Fibroblast of skin of left quadriceps (primary cell): ENCODE measurements around the gene CFAP20DC.
"Not testable (repeated sequence)": the region's sequence is repeated elsewhere in the genome, so short reads cannot be mapped to it uniquely, and the experiment has no call there.

Source experiments
- DNase-seq, 2 experiments: peaks; one replicate each; pipeline ENCODE4 v3.0.0-alpha.2; 2013; ENCODE audit warnings: low read depth in 2 of 2

The CFAP20DC gene

GRCh38 chr3:58868097-58868779 is 181.6 kb downstream of the CFAP20DC start:
- no peak for DNase-seq

- no peak for DNase-seq
These were observed 182.2 kb downstream of the CFAP20DC start for GRCh38 chr3:58867621-58868020.

- DNase-seq, result no peak
These were observed 183.7 kb downstream of the CFAP20DC start for GRCh38 chr3:58866079-58866478.

DNA sequence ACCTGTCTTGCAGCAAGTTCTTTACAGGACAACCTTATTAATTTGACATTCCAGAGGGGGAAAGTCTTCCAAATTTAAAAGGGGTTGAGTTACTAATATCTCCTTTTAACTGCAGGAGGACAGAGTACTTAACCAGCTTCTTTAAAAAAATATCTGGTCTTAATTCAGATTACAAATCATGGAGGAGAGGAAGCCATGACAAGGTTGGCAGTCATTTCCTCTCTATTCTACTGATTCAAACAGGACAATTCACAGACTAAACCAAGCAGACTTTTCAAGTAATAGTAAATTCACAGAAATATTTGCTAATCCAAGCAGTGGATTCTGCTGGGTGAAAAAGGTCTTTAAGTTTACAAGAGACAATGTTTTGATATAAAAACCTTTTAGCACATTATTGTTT is 185.3 kb downstream of the CFAP20DC start:
- DNase-seq, result no peak

GRCh38 chr3:58863206-58863605 is 186.6 kb downstream of the CFAP20DC start:
- DNase-seq, result no peak

- DNase-seq, result no peak
These were observed 188.3 kb downstream of the CFAP20DC start for GRCh38 chr3:58861551-58861950.

DNA sequence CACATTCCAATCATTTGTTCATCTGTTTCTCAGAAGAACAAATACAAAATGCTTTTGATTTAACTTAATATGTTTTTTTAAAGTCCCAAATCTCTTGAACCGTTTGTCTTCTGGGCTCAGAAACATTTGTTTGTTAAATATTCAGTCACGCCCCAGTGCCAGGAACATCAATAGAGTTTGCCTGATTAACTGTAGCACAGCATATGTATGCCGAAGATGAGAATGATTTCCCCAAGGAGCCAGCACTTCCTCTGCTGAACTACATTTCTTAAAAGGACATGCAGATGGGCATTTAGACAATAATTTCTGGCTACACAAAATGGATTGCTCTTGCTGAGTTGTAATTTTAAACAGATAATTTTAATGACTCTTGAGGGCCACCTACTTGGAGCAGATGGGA is 191.7 kb downstream of the CFAP20DC start:
- DNase-seq, result no peak

DNA sequence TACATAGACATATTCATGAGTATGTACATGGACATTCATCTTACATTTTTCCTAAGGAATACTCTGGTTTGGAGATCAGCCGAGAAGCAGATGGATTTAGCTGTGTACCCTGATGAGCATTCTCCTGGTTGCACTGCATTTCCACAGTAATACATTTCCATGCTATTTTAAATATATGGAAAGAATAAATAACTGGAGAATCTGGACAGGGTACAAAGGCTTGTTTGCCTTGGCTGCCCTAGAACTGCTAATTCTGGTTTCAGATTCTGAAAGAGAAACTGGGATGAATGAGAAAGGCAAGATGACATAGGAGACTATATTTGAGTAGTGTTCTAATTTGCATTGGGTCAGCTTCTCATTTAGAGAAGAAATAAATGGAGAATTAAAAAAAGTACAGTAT is 192.4 kb downstream of the CFAP20DC start:
- no peak for DNase-seq

- DNase-seq, result no peak
These were observed 201.0 kb downstream of the CFAP20DC start for GRCh38 chr3:58848826-58849225.

DNA sequence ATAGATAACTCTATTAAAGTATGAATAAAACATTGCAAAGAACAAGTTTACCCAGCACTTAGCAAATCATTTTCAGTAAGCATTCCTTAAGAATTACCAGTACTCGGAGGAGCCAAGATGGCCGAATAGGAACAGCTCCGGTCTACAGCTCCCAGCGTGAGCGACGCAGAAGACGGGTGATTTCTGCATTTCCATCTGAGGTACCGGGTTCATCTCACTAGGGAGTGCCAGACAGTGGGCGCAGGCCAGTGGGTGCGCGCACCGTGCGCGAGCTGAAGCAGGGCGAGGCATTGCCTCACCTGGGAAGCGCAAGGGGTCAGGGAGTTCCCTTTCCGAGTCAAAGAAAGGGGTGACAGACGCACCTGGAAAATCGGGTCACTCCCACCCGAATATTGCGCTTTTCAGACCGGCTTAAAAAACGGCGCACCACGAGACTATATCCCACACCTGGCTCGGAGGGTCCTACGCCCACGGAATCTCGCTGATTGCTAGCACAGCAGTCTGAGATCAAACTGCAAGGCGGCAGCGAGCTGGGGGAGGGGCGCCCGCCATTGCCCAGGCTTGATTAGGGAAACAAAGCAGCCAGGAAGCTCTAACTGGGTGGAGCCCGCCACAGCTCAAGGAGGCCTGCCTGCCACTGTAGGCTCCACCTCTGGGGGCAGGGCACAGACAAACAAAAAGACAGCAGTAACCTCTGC is 207.6 kb downstream of the CFAP20DC start:
- DNase-seq, result not testable (repeated sequence)

GRCh38 chr3:58840949-58841348 is 208.9 kb downstream of the CFAP20DC start:
- no peak for DNase-seq

DNA sequence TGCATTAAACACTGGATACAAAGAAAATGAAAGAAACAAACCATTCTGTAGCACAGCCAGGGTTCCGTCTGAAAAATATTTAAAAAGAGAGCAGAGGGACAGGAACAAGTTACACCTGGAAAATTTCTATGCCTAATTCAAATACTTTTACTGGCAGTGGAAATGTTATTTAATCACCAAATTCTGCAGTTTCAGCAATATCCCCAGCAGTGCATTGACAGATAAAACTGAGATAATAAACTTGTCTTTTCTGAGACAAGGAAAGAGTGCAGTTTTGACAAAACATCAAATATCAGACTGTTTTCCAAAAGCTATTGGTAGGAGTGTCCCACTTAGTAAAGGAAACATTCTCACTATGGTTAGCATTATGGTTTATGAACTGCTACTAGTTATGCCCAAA is 209.9 kb downstream of the CFAP20DC start:
- DNase-seq, result no peak

DNA sequence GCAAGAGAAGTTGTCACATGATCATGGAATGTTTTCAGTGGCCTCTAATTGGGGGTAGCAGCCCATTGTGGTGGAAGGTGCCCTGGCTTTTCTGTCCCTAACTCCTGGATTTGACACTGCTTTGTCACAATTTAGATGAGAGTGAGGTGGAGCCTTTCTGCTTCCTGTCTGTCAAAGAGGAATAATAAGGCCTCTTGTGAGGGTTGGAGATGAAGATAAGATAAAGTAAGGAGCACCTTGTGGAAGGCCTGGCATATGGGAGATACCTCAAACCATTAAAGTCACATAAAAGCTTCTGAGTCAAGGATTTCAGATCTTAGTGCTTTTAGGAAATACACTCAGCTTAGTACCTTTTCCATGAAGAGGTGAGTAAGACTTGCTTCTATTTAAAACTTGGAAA is 210.6 kb downstream of the CFAP20DC start:
- DNase-seq, result no peak

DNA sequence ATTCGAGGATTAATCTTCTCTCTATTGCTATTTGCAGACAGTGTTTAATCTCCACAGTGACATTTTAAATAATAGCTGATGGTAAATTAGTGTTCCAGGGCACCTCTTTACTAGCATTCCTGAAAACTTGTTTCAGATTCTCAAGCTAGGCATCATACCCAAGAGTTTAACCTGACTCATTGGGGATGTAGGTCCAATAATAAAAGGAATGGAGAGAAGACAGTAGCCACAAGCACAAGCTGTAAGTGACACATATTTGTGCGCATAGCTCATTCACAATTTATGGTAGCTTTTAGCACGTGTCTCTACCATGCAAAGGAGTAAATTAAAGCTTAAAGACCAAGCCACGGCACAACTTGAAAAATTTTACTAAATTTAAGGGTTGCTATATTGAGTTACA is 212.0 kb downstream of the CFAP20DC start:
- DNase-seq, result no peak

DNA sequence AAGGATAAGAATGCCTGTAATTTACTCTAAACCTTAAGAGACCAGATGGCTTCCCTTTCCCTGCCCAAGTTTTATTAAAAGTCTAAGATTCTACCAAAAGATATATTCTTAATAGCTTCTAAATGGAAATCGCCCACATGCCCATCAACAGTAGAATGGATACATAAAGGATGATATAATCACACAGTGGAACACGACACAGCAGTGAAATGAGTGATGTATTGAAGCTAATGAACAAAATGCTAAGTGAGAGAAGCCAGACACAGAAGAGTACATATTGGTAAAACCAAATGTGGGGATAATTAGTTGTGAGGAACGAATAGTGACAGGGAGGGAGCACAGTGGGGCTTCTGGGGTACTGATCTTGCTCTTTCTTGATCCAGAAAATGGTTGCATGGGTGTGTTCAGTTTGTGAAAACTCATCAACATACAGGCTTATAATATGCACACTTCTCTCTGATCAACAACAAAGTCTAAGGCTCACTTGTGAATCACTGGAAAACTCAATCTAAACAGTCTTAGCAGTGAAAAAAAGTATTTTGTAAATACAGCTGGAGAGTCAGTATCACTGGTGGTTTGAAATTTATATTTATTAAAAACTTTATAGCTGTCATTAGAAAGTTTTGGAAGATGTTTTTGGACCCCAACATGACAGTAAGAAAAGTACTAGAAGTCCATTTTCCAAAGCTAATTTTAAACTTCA is 212.5 kb downstream of the CFAP20DC start:
- no peak for DNase-seq

DNA sequence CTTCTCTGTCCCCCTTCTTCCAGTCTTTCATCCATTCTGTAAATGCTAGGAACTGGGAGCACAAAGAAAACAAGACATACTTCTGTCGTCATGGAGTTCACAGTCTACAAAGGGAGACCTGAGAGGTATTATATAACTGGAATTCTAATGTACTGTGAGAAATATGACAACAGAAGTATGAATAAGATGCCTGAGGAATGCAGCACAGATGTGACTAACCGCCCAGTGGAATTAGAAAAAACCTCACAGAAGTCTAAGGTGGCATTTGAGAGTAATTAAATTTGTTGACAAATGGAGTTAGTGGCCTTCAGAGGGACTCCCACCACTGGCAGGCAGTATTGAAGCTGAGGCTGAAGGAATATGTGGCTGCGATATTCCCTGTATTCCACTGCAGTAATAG is 214.7 kb downstream of the CFAP20DC start:
- peak; percentile 51 to 54 for DNase-seq

DNA sequence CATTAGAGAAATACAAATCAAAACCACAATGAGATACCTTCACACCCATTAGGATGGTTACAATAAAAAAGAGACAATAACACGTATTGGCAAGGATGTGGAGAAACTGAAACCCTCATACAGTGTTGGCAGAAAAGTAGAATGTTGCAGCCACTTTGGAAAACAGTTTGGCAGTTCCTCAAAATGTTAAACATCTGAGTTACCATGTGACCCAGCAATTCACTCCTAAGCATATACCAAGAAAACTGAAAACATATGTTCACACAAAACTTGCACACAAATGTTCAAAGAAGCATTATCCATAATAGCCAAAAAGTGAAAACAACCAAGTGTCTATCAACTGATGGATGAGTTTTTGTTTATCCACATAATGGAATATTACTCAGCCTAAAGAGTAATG is 216.3 kb downstream of the CFAP20DC start:
- peak; percentile 20 to 29 for DNase-seq

- DNase-seq, result no peak
These were observed 220.4 kb downstream of the CFAP20DC start for GRCh38 chr3:58829321-58830000.

DNA sequence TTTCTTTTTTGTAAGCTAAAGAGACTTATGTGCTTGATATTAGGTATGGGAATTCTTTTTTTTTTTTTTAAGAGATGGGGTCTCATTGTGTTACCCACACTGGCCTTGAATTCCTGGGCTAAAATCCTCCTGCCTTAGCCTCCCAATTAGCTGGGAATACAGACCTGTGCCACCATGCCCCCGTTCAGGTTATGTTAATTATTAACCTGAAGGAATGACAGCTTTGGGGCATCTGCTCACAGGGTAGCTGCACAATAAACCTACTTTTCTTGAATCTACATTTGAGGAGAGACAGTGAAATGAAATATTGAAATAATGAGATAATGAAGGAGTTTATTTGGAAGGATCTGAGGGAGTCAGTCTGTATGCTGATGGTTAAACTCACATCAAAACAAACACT is 225.0 kb downstream of the CFAP20DC start:
- DNase-seq, result no peak

- peak; percentile 44 to 49 for DNase-seq
These were observed 225.5 kb downstream of the CFAP20DC start for GRCh38 chr3:58824285-58824684.

DNA sequence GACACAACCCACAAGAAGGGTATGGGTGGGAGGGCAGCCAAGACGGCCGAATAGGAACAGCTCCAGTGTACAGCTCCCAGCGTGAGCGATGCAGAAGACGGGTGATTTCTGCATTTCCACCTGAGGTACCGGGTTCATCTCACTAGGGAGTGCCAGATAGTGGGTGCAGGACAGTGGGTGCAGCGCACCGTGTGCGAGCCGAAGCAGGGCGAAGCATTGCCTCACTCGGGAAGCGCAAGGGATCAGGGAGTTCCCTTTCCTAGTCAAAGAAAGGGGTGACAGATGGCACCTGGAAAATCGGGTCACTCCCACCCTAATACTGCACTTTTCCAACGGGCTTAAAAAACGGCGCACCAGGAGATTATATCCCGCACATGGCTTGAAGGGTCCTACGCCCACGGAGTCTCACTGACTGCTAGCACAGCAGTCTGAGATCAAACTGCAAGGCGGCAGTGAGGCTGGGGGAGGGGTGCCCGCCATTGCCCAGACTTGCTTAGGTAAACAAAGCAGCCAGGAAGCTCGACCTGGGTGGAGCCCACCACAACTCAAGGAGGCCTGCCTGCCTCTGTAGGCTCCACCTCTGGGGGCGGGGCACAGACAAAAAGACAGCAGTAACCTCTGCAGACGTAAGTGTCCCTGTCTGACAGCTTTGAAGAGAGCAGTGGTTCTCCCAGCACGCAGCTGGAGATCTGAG is 243.1 kb downstream of the CFAP20DC start:
- DNase-seq, result not testable (repeated sequence)

GRCh38 chr3:58804914-58805313 is 244.9 kb downstream of the CFAP20DC start:
- DNase-seq, result no peak
